HG02571 (cell line): ENCODE results near the gene SMOC1.

ENCODE experiments used
- ATAC-seq: cut with Tn5 transposase; IDR thresholded peaks from one replicate; pipeline ENCODE4 v1.9.1; 2021; ENCODE audit warnings: mild to moderate bottlenecking, moderate library complexity; ENCODE audit not compliant: unreplicated experiment

Gene SMOC1

GRCh38 chr14:70077720-70078119, 198.5 kb downstream of the SMOC1 start:
- ATAC-seq, result no peak

- no peak for ATAC-seq
Measured at GRCh38 chr14:70078329-70078728, 199.1 kb downstream of the SMOC1 start.

- no peak for ATAC-seq
Measured at GRCh38 chr14:70080076-70080475, 200.9 kb downstream of the SMOC1 start.
